MM.1S (cell line): Measurements from ENCODE around the gene DPAGT1.

Experiments
- EZH2 ChIP-seq: fragments of 300-600 bp; sonication (generic); optimal IDR thresholded peaks from 2 replicates; pipeline ENCODE3; 2017; ENCODE audit warnings: low read depth, mild to moderate bottlenecking, antibody characterized with exemption, low read length, mixed read lengths
- TF ChIP-seq, protein P1 (sequence below): fragments of 300-600 bp; sonication (generic); IDR thresholded peaks from 2 replicates; pipeline ENCODE4 v1.5.1; 2016; ENCODE audit warnings: antibody characterized with exemption, low read length, mixed read lengths

DNA sequence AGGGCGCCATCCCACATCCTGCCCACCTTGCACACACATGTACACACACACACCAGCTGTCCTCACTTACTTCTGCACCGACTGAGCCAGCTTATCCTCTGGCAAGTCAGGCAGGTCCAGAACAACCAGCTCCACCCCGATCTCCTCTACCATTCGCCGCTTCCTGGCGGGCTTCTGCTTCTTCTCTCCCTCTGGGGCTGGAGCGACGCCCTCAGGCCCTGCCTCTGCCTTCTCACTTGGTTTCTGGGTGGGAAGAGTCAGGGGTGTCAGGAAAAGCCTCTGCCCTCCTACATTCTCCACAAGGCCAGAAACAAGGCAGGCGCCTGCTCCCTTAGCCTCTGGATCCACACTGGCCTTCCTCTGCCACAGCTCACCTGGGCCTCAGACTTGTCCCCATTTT lies 53.0 kb downstream of the DPAGT1 start:
- TF ChIP-seq, protein P1, sequence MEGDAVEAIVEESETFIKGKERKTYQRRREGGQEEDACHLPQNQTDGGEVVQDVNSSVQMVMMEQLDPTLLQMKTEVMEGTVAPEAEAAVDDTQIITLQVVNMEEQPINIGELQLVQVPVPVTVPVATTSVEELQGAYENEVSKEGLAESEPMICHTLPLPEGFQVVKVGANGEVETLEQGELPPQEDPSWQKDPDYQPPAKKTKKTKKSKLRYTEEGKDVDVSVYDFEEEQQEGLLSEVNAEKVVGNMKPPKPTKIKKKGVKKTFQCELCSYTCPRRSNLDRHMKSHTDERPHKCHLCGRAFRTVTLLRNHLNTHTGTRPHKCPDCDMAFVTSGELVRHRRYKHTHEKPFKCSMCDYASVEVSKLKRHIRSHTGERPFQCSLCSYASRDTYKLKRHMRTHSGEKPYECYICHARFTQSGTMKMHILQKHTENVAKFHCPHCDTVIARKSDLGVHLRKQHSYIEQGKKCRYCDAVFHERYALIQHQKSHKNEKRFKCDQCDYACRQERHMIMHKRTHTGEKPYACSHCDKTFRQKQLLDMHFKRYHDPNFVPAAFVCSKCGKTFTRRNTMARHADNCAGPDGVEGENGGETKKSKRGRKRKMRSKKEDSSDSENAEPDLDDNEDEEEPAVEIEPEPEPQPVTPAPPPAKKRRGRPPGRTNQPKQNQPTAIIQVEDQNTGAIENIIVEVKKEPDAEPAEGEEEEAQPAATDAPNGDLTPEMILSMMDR, result no peak
- TF ChIP-seq EZH2, result no peak
